Fibroblast of the aortic adventitia (primary cell): ENCODE data around the gene MBOAT1. TPM values are rescaled to one million over a fixed set of nuclear protein-coding genes. Genes with fewer than 3 reads are reported as not detected.

ENCODE experiments used
- DNase-seq: peaks from one replicate; pipeline ENCODE4 v3.0.0-alpha.2; 2010; ENCODE audit warnings: low read depth
- H3K4me3 ChIP-seq: 2 replicates; pipeline ENCODE4 v1.5.1; 2011; ENCODE audit warnings: low read depth, mild to moderate bottlenecking, control low read depth, low read length, moderate library complexity
- CTCF ChIP-seq: IDR thresholded peaks from 2 replicates; pipeline ENCODE4 v1.5.1; 2011; ENCODE audit warnings: mild to moderate bottlenecking, low read length, control low read depth, inconsistent platforms; ENCODE audit not compliant: insufficient read depth
- total RNA-seq: library from RNA; depleted of rRNA; stranded (reverse); fragments of >200 nt; gene quantifications from 2 replicates; pipeline ENCODE4 v1.2.3, GENCODE V29; 2012; ENCODE audit warnings: low replicate concordance

MBOAT1 gene
- total RNA-seq, 1 donor = 5.0 TPM

- no peak overlapping the region for H3K4me3 ChIP-seq
- no peak for TF ChIP-seq CTCF
- no peak for DNase-seq
Observed at GRCh38 chr6:20110478-20110877, 101.8 kb downstream of the MBOAT1 start.

- no peak overlapping the region for H3K4me3 ChIP-seq
- no peak for TF ChIP-seq CTCF
- no peak for DNase-seq
Observed at GRCh38 chr6:20109526-20109925, 102.7 kb downstream of the MBOAT1 start.

- DNase-seq = no peak
- TF ChIP-seq CTCF = no peak
Observed at GRCh38 chr6:20105838-20106237, 106.4 kb downstream of the MBOAT1 start.

GRCh38 chr6:20104696-20105095 lies 107.6 kb downstream of the MBOAT1 start:
- H3K4me3 ChIP-seq = no peak overlapping the region
- no peak for TF ChIP-seq CTCF
- no peak for DNase-seq

More at GRCh38 chr6:20105838-20106237, 106.4 kb downstream of the MBOAT1 start:
- H3K4me3 ChIP-seq = no peak overlapping the region

GRCh38 chr6:20102397-20103073 lies 109.7 kb downstream of the MBOAT1 start:
- DNase-seq = no peak
- TF ChIP-seq CTCF = no peak
- no peak overlapping the region for H3K4me3 ChIP-seq

GRCh38 chr6:20099156-20099555 lies 113.1 kb downstream of the MBOAT1 start:
- no peak overlapping the region for H3K4me3 ChIP-seq
- TF ChIP-seq CTCF = no peak
- no peak for DNase-seq
